HG03196 (cell line): ENCODE data around the gene CDC73.
A peak's percentile ranks its signal among the peaks of the same experiment; 100 is the strongest.
"Not testable (repeated sequence)": the region's sequence is repeated elsewhere in the genome, so short reads cannot be mapped to it uniquely, and the experiment has no call there.

ENCODE experiments used
- ATAC-seq: cut with Tn5 transposase; IDR thresholded peaks from one replicate; pipeline ENCODE4 v1.9.1; 2021; ENCODE audit not compliant: unreplicated experiment

CDC73 gene

GRCh38 chr1:193179094-193179493 lies 57.3 kb downstream of the CDC73 start:
- no peak for ATAC-seq

DNA sequence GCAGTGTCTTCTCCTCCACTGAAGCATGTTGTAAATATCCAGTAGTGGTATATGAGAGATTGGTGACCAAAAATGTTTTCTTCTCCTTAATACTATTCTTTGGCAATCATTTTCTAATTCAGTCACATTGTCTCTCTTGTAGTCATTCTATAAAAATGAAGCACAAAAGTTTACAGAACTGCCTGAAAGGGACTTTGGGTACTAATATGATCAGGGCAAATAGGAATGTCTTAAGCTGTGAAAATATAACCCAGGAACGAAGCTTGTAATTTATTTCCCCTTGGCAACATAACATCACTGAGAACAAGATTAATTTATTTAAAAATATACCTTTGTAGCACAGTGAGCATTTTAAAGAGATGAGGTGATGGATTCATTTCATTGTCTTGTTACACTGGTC lies 59.7 kb downstream of the CDC73 start:
- no peak for ATAC-seq

GRCh38 chr1:193181985-193182384 lies 60.2 kb downstream of the CDC73 start:
- ATAC-seq, result no peak

DNA sequence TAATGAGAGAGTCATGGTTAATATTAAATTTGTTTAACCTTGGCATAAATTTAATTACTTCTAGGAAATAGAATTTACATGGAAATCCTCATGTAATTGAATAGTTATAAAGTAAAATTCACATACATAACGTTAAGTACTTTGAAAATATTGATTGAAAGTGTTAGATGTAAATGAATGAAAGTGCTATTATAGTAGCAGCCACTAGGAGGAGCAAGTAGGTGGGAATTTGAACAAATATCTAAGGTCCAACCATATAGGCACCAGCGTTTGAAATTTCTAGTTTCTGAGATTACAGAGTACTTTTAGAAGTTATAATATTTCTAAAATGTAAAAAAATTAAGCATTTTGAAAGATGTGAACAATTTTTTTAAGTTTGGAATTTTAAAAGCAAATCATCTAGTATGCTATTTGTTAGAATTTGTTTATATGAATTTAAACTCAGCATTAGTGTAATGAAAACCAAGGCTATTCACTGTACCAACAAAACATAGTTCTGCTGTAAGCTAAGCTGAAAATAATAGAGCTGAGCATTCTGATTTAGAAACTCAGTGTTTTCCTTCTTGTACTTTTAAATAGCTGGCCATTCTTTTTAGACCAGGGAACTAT lies 61.3 kb downstream of the CDC73 start:
- peak; percentile 59 for ATAC-seq

GRCh38 chr1:193184776-193185175 lies 62.9 kb downstream of the CDC73 start:
- no peak for ATAC-seq

GRCh38 chr1:193185211-193185610 lies 63.4 kb downstream of the CDC73 start:
- no peak for ATAC-seq

GRCh38 chr1:193185901-193186731 lies 64.3 kb downstream of the CDC73 start, which contains the start of gene B3GALT2:
TSS of gene B3GALT2 (minus strand) at chr1:193186613. CDS start at chr1:193181562, 5,051 bp downstream.
- no peak for ATAC-seq

GRCh38 chr1:193187114-193187513 lies 65.3 kb downstream of the CDC73 start:
- ATAC-seq, result no peak

- ATAC-seq, result not testable (repeated sequence)
Measured at GRCh38 chr1:193188915-193189314, 67.1 kb downstream of the CDC73 start.

- ATAC-seq, result no peak
Measured at GRCh38 chr1:193189442-193190095, 67.7 kb downstream of the CDC73 start.

- ATAC-seq, result no peak
Measured at GRCh38 chr1:193190096-193190744, 68.4 kb downstream of the CDC73 start.

GRCh38 chr1:193192586-193192985 lies 70.8 kb downstream of the CDC73 start:
- ATAC-seq, result no peak

DNA sequence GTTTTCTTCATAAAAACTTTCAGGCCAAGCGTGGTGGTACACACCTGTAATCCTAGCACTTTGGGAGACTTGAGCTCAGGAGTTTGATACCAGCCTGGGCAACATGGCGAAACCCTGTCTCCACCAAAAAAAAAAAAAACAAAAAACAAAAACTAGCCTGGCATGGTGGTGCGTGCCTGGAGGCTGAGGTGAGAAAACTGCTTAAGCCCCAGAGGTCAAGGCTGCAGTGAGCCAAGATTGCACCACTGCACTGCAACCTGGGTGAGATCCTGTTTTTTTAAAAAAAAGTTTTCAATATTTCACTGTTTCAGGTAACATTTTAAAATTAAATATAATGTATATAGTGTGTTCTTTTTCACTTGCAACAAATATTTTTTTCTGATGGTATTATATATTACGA lies 78.1 kb downstream of the CDC73 start:
- no peak for ATAC-seq

DNA sequence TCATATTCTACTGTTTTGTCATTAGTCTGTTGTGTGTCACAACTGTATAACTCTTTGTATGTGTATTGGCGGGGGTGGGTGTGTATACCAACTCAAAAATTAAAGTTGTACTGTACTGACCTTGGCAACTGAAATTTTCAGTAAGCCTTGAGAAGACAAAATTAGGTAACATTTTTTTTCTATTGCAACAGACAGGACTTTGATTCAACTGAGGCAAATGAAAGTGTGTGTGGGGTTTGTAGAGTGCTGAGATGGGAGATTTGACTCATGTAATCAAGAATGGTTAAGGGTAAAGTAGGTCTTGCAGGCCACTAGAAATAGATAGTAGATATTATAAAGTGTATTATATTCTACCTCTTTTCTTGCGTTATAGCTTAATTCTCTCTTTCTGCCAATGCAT lies 79.2 kb downstream of the CDC73 start:
- no peak for ATAC-seq

DNA sequence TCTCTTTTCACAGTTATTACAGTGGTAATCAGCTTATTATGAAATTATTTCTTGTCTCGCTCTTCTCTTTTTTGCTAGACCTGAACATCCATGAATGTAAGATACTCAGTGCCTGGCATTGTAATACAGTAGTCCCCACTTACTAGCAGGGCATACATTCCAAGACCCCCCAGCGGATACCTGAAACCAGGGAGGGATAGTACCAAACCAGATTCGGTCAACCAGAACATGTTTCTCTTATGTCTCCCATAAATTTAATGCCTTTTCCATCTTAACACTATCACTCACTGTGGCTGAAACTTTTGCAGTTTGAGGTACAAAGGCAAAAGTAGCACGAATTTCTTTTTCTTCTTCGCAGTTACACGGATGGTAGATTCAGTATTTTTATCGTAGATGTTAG lies 89.2 kb downstream of the CDC73 start:
- no peak for ATAC-seq

- peak; percentile 80 for ATAC-seq
Measured at GRCh38 chr1:193211539-193211938, 89.7 kb downstream of the CDC73 start.

DNA sequence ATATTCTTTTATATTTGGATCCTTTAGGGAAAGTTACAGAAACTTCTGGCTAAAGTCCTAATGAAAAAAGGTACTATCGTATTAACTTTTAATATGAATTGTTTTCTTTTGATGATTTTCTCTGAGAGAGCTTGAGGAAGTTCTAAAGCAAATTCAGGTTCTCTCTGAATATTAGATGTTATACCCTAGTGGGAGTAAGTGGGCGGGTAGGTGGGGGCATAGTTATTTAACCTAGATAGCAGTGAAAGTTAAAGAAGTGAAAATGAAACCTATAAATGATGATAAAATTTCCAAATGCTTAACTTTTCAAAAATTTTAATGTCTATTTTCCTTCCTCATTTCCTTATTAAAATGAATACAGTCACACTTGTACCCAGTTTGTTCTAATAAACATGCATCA lies 90.8 kb downstream of the CDC73 start:
- no peak for ATAC-seq

DNA sequence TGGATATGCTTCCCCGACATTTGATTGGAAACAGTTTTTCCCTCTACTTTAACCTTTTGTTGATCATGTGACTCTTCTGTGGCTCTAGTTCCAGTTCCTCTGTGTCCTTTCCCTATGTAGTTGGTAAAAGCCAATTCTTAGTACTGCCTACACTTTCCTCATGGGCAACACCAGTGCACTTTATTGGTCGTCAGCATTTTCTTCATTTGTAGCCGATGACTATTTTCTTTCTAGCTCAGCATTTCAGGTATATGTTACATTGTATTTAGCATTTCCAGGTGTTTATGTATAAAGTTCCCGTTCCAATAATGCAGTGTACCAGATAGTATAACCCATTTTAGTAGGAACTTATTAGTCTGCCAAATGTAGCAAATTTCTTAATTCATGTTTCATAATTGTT lies 92.2 kb downstream of the CDC73 start:
- no peak for ATAC-seq

DNA sequence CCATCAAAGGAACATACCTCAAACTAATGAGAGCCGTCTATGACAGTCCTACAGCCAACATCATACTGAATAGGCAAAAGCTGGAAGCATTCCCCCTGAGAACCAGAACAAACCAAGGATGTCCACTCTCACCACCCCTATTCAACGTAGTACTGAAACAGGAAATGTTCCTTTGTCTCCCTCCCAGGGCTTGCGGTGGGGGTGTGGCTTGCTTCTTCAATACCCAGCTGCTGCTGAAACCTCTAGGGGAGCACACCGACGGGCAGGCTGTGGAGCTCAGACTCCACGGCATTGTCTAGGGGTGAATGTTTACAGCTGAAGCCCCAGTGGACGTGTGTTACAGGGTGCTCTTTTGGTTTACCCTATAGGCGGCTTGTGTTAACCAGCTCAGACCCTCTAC lies 95.1 kb downstream of the CDC73 start:
- ATAC-seq, result no peak

- ATAC-seq, result no peak
Measured at GRCh38 chr1:193219391-193219790, 97.6 kb downstream of the CDC73 start.

GRCh38 chr1:193221651-193222050 lies 99.8 kb downstream of the CDC73 start:
- no peak for ATAC-seq
